Keratinocyte (primary cell): ENCODE measurements around the gene KCNQ4. TPM values are rescaled to one million over a fixed set of nuclear protein-coding genes. Genes with fewer than 3 reads are reported as not detected.

Source experiments
- DNase-seq: peaks from one replicate; pipeline ENCODE4 v3.0.0-alpha.2; 2011; ENCODE audit warnings: low read depth, missing footprints, low spot score
- FAIRE-seq: peaks from 2 replicates; lab custom pipeline; 2011; peaks lifted over from hg19 to GRCh38; lab: Jason Lieb, UNC
- H2AFZ ChIP-seq: 2 replicates; pipeline ENCODE4 v1.6.0; 2012; ENCODE audit warnings: low read length, control low read depth, inconsistent platforms; ENCODE audit not compliant: control insufficient read depth
- H3K27ac ChIP-seq: 2 replicates; pipeline ENCODE4 v1.5.1; 2011; ENCODE audit warnings: low read length; ENCODE audit not compliant: control insufficient read depth, insufficient read depth
- H3K27me3 ChIP-seq: 3 replicates; pipeline ENCODE4 v1.6.0; 2011; ENCODE audit warnings: low read length; ENCODE audit not compliant: control insufficient read depth, insufficient read depth; ENCODE audit errors: extremely low read depth
- H3K36me3 ChIP-seq, 2 experiments: 2 replicates in 1 of 2; 3 replicates in 1 of 2; pipeline ENCODE4 v1.5.1; 2011; ENCODE audit warnings: low read length in 2 of 2, mild to moderate bottlenecking in 1 of 2; ENCODE audit not compliant: control insufficient read depth in 2 of 2, insufficient read depth in 2 of 2; ENCODE audit errors: extremely low read depth in 1 of 2
- H3K4me1 ChIP-seq: 3 replicates; pipeline ENCODE4 v1.5.1; 2011; ENCODE audit warnings: low read length; ENCODE audit not compliant: control insufficient read depth, insufficient read depth; ENCODE audit errors: extremely low read depth
- H3K4me2 ChIP-seq: 3 replicates; pipeline ENCODE4 v1.6.0; 2011; ENCODE audit warnings: low read depth, low read length; ENCODE audit not compliant: control insufficient read depth, insufficient read depth; ENCODE audit errors: extremely low read depth
- H3K4me3 ChIP-seq, 3 experiments: fragments of 200-600 bp in 1 of 3; sonication (generic) in 1 of 3; 2 replicates in 2 of 3; 3 replicates in 1 of 3; pipeline ENCODE4 v1.5.1; 2011 to 2016; ENCODE audit warnings: low read length in 3 of 3, mild to moderate bottlenecking in 3 of 3, control low read depth in 2 of 3, inconsistent platforms in 1 of 3, low read depth in 1 of 3, mixed read lengths in 1 of 3, mixed run types in 1 of 3, moderate library complexity in 1 of 3; ENCODE audit not compliant: control insufficient read depth in 2 of 3, insufficient read depth in 2 of 3; ENCODE audit errors: extremely low read depth in 1 of 3
- H3K79me2 ChIP-seq: 2 replicates; pipeline ENCODE4 v1.6.0; 2012; ENCODE audit warnings: low read length; ENCODE audit not compliant: control insufficient read depth, insufficient read depth
- H3K9ac ChIP-seq: 3 replicates; pipeline ENCODE4 v1.6.0; 2011; ENCODE audit warnings: low read length; ENCODE audit not compliant: control insufficient read depth, insufficient read depth; ENCODE audit errors: extremely low read depth
- H3K9me1 ChIP-seq: 3 replicates; pipeline ENCODE4 v1.6.0; 2011; ENCODE audit warnings: low read length; ENCODE audit not compliant: control insufficient read depth, insufficient read depth; ENCODE audit errors: extremely low read depth
- H3K9me3 ChIP-seq: 2 replicates; pipeline ENCODE4 v1.5.1; 2012; ENCODE audit warnings: low read depth, low read length; ENCODE audit not compliant: control insufficient read depth
- H4K20me1 ChIP-seq: 3 replicates; pipeline ENCODE4 v1.6.0; 2011; ENCODE audit warnings: low read length; ENCODE audit not compliant: control insufficient read depth, insufficient read depth; ENCODE audit errors: extremely low read depth
- CTCF ChIP-seq, 3 experiments: IDR thresholded peaks in 1 of 3; conservative IDR thresholded peaks in 1 of 3; optimal IDR thresholded peaks in 1 of 3; 2 replicates in 2 of 3; 3 replicates in 1 of 3; pipeline versions ENCODE3 to v1.5.1; 2011; ENCODE audit warnings: low read length in 3 of 3, mild to moderate bottlenecking in 3 of 3, moderate library complexity in 2 of 3, control low read depth in 1 of 3, inconsistent platforms in 1 of 3; ENCODE audit not compliant: insufficient read depth in 2 of 3; ENCODE audit errors: extremely low read depth in 1 of 3
- EZH2 ChIP-seq: IDR thresholded peaks from one replicate; pipeline ENCODE4 v1.6.1; 2012; ENCODE audit warnings: inconsistent platforms, mild to moderate bottlenecking, low read length, moderate library complexity
- dilution Hi-C: fragments of 300-500 bp; cut with MboI; formaldehyde crosslinking; loops from one replicate; pipeline ENCODE4 v1.7.0; 2020; ENCODE audit warnings: low sequenced_read_pairs; ENCODE audit not compliant: extremely low pct_ligation_motif_present
- polyA plus RNA-seq, 5 experiments: library from polyadenylated mRNA; depleted of rRNA in 3 of 5; stranded (reverse) in 3 of 5; stranded (forward) in 1 of 5; unstranded in 1 of 5; fragments of >200 nt; gene quantifications; 1 replicate in 1 of 5; 2 replicates in 3 of 5; 3 replicates in 1 of 5; pipeline versions ENCODE4 v1.2.1 to v1.2.3, GENCODE V29; 2011 to 2012; ENCODE audit warnings: missing spikeins in 2 of 5, low read depth in 1 of 5, low replicate concordance in 1 of 5

KCNQ4 gene
- polyA plus RNA-seq, 1 donor (not counting 4 experiments of a cell fraction or from before 2014, with no cell fraction given): not detected

GRCh38 chr1:40772146-40772955 is 11.2 kb upstream of the KCNQ4 start:
- Histone ChIP-seq H2AFZ (no peak overlapping the region), H3K9ac (no peak overlapping the region), H3K9me1 (no peaks in the 10 kb centered on the region), H3K4me1 (peaks cover 23% of the 10 kb centered on the region), H3K27ac (no peak overlapping the region), H3K9me3 (no peaks in the 10 kb centered on the region), H3K4me3 (no peak overlapping the region), H3K79me2 (no peaks in the 10 kb centered on the region), H3K36me3 (peaks cover 9 to 22% of the 10 kb centered on the region in 2 experiments), H4K20me1 (no peaks in the 10 kb centered on the region), H3K4me2 (no peak overlapping the region), H3K27me3 (no peaks in the 10 kb centered on the region)
- TF ChIP-seq EZH2: no peak
- no peak for TF ChIP-seq CTCF (optimal IDR thresholded peaks at IDR 0.05 in 1 of 3, IDR thresholded peaks at IDR 0.05 in 1 of 3, conservative IDR thresholded peaks at IDR 0.05 in 1 of 3; ENCODE audit: extremely low read depth in 1 of 3, insufficient read depth in 2 of 3, low read length in 3 of 3)
- no peak for DNase-seq
- FAIRE-seq: no peak
- dilution Hi-C loops: no loop called here

- H3K4me2 ChIP-seq: no peak overlapping the region
- H3K27ac ChIP-seq: no peak overlapping the region
- dilution Hi-C loops: no loop called here
- H3K36me3 ChIP-seq: peaks cover 7 to 14% of the 10 kb centered on the region in 2 experiments
- no peaks in the 10 kb centered on the region for H3K9me1 ChIP-seq
- no peak overlapping the region for H3K9ac ChIP-seq
- H3K4me1 ChIP-seq: peaks cover 23% of the 10 kb centered on the region
- DNase-seq: no peak
- TF ChIP-seq CTCF (optimal IDR thresholded peaks at IDR 0.05 in 1 of 3, IDR thresholded peaks at IDR 0.05 in 1 of 3, conservative IDR thresholded peaks at IDR 0.05 in 1 of 3; ENCODE audit: extremely low read depth in 1 of 3, insufficient read depth in 2 of 3, low read length in 3 of 3) (no peak), EZH2 (no peak)
- H3K4me3 ChIP-seq: no peak overlapping the region
- no peaks in the 10 kb centered on the region for H3K9me3 ChIP-seq
- H4K20me1 ChIP-seq: no peaks in the 10 kb centered on the region
- H3K27me3 ChIP-seq: no peaks in the 10 kb centered on the region
- no peak overlapping the region for H2AFZ ChIP-seq
- no peaks in the 10 kb centered on the region for H3K79me2 ChIP-seq
- no peak for FAIRE-seq
Measured at GRCh38 chr1:40773748-40774265, 9.8 kb upstream of the KCNQ4 start.
